BJ (cell line): ENCODE data around the gene AEBP2. TPM values are rescaled to one million over a fixed set of nuclear protein-coding genes. Genes with fewer than 3 reads are reported as not detected.
A peak's percentile ranks its signal among the peaks of the same experiment; 100 is the strongest.

ENCODE experiments used
- CTCF ChIA-PET: fragments of 350-600 bp; formaldehyde crosslinking; extraction: SDS; loops from one replicate; lab custom pipeline; 2021; ENCODE audit warnings: antibody characterized with exemption, inconsistent platforms; lab: Yijun Ruan, JAX
- POLR2A ChIA-PET: fragments of 300-600 bp; sonication (Branson Sonifier 250); formaldehyde crosslinking; extraction: SDS; loops from one replicate; lab custom pipeline; 2021; ENCODE audit warnings: antibody characterized with exemption; lab: Charles Lee
- DNase-seq: peaks from one replicate; pipeline ENCODE4 v3.0.0-alpha.2; 2011; ENCODE audit warnings: low read depth
- H3K27me3 ChIP-seq: 2 replicates; pipeline ENCODE4 v1.6.0; 2011; ENCODE audit warnings: low read length; ENCODE audit not compliant: control insufficient read depth, insufficient read depth
- H3K36me3 ChIP-seq: 2 replicates; pipeline ENCODE4 v1.5.1; 2011; ENCODE audit warnings: low read length; ENCODE audit not compliant: control insufficient read depth, insufficient read depth
- H3K4me3 ChIP-seq: 2 replicates; pipeline ENCODE4 v1.5.1; 2011; ENCODE audit warnings: low read depth, mild to moderate bottlenecking, control low read depth, low read length
- polyA plus RNA-seq: library from polyadenylated mRNA; depleted of rRNA; stranded (reverse); fragments of >200 nt; gene quantifications from 2 replicates; pipeline ENCODE4 v1.2.3, GENCODE V29; 2011
- TF ChIP-seq, protein P1 (sequence below): IDR thresholded peaks from 2 replicates; pipeline ENCODE4 v1.5.1; 2011; ENCODE audit warnings: low read depth, mild to moderate bottlenecking, control low read depth, inconsistent platforms, low read length, moderate library complexity; ENCODE audit not compliant: insufficient read depth

AEBP2 gene
- polyA plus RNA-seq, 1 experiment, result 6.3 TPM

DNA sequence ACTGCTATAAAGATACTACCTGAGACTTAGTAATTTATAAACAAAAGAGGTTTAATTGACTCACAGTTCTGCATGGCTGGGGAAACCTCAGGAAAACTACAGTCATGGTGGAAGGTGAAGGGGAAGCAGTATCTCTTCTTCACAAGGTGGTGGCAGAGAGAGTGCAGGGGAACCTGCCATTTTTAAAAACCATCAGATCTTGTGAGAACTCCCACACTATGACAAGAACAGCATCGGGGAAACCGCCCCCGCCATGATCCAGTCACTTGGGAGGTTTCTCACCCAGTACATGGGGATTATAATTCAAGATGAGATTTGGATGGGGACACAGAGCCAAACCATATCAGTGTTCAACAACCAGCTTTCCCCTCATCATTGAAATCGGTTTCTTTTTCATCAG is 49.9 kb downstream of the AEBP2 start:
- DNase-seq, result no peak
- no peaks in the 10 kb centered on the region for H3K27me3 ChIP-seq
- TF ChIP-seq, protein P1, sequence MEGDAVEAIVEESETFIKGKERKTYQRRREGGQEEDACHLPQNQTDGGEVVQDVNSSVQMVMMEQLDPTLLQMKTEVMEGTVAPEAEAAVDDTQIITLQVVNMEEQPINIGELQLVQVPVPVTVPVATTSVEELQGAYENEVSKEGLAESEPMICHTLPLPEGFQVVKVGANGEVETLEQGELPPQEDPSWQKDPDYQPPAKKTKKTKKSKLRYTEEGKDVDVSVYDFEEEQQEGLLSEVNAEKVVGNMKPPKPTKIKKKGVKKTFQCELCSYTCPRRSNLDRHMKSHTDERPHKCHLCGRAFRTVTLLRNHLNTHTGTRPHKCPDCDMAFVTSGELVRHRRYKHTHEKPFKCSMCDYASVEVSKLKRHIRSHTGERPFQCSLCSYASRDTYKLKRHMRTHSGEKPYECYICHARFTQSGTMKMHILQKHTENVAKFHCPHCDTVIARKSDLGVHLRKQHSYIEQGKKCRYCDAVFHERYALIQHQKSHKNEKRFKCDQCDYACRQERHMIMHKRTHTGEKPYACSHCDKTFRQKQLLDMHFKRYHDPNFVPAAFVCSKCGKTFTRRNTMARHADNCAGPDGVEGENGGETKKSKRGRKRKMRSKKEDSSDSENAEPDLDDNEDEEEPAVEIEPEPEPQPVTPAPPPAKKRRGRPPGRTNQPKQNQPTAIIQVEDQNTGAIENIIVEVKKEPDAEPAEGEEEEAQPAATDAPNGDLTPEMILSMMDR, result no peak
- POLR2A ChIA-PET, result no interaction called here
- H3K36me3 ChIP-seq, result no peaks in the 10 kb centered on the region
- H3K4me3 ChIP-seq, result no peak overlapping the region
- CTCF ChIA-PET, result no interaction called here

DNA sequence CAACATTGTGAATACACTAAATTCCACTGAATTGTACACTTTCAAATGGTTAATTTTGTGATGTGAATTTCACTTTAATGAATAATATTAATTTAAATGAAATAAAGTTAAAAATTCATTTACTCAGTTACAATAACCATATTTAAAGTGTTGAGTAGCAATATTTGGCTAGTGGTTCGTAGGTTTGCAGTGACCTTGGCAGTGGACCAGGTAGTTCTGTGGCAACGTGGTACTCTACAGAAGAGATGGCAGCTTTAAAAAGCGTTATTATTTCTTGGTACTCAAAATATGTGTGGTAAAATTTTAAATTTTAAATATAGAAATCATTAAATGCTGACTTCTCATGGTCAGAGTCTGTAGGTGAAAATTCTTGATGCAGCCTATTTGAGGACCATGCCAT is 51.6 kb downstream of the AEBP2 start:
- no peak for DNase-seq
- CTCF ChIA-PET, result no interaction called here
- TF ChIP-seq, protein P1, result no peak
- Histone ChIP-seq H3K27me3 (no peaks in the 10 kb centered on the region), H3K36me3 (peaks cover 2% of the 10 kb centered on the region), H3K4me3 (no peak overlapping the region)
- POLR2A ChIA-PET, result no interaction called here

DNA sequence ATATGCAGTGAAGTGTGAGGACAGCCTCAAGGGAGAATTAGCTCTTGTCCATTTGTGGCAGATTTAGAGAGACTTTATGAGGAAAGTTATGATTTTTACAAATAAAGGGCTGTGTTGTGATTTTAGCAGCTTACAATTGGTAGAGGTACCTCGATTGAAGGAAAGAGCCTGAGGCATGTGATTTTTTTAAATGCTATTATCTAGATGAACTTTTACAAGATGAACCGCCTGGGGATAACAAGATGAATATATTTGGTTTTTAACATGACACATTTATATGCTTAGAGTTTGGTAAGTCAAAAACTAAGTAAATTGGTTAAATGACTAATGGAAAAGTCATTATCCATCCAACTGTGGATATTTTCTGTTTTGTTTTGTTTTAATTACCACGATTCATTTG is 52.6 kb downstream of the AEBP2 start:
- peaks cover 2% of the 10 kb centered on the region for H3K36me3 ChIP-seq
- no peak overlapping the region for H3K4me3 ChIP-seq
- no peaks in the 10 kb centered on the region for H3K27me3 ChIP-seq
- DNase-seq, result peak; percentile 46
- TF ChIP-seq, protein P1, result no peak
- ChIA-PET POLR2A (no interaction called here), CTCF (no interaction called here)

DNA sequence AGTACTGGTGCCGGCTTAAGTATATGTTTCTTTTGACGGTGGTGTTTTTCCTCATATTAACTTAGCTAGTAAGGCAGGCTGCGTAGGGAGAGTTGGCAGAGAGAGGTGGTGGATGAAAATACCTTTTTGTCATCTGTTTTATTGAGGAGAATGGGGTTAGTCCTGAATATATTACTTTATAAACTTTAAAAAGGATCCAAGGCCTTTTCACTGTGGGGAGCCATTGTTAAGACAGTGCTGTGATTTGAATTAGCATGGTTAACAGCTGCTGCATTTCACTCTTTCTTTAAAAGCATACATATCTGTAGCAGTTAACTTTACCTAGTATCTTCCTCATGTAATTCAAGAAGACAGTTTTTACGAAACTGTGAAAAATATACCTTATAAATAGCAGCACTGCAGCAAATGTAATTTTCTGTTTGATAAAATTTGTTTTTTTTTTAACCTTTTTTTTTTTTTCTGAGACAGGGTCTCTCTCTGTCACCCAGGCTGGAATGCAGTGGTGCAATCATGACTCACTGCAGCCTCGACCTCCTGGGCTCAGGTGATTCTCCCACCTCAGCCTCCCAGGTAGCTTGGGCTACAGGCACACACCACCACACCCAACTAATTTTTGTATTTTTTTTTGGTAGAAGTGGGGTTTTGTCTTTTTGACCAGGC is 57.1 kb downstream of the AEBP2 start:
- Histone ChIP-seq H3K36me3 (peaks cover 2% of the 10 kb centered on the region), H3K4me3 (no peak overlapping the region), H3K27me3 (no peaks in the 10 kb centered on the region)
- TF ChIP-seq, protein P1, result no peak
- ChIA-PET CTCF (interaction anchor here (0.7 kb wide), 1 partner anchor 11 kb away, joined by 3 read pairs; no protein-coding TSS in a partner anchor), POLR2A (no interaction called here)
- no peak for DNase-seq

DNA sequence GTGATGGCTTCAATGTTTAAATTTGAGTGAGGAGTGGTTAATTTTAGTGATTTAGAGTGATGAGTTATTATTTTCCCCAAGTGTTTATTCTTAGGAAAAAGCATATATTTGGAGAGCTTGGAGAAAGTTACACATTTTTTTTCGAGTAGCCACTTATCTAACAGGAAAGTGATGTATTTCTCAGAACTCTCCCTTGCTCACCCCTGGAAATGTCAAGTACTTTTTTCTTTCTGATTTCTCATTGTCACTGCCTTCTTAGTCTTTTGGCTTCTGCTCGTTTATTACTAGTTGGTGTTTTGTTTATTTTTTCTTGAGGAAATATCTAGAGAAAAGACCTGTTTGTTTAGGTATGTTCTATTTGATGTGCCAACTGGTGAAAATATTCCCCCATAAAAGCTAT is 58.8 kb downstream of the AEBP2 start:
- CTCF ChIA-PET, result interaction anchor here (0.8 to 1.6 kb wide), 2 partner anchors 9 to 19 kb away, joined by 3 to 10 read pairs; no protein-coding TSS in a partner anchor
- no peak overlapping the region for H3K4me3 ChIP-seq
- DNase-seq, result no peak
- POLR2A ChIA-PET, result no interaction called here
- peaks cover 2% of the 10 kb centered on the region for H3K36me3 ChIP-seq
- TF ChIP-seq, protein P1, result no peak
- H3K27me3 ChIP-seq, result no peaks in the 10 kb centered on the region
